Gastrocnemius medialis (tissue), 4 donors: Measurements from ENCODE around the gene ZNF300.

Experiments
- POLR2A ChIP-seq, 2 donors: fragments of 450-650 bp; IDR thresholded peaks; one replicate each; pipeline ENCODE4 v1.6.1; 2017; ENCODE audit warnings: antibody characterized with exemption in 2 of 2, mild to moderate bottlenecking in 2 of 2, moderate library complexity in 2 of 2
- TF ChIP-seq, protein P1 (sequence below), 5 experiments: fragments of 450-650 bp in 3 of 5; fragments of 200-600 bp in 2 of 5; sonication (generic) in 2 of 5; IDR thresholded peaks in 4 of 5; conservative IDR thresholded peaks in 1 of 5; 1 replicate in 4 of 5; 2 replicates in 1 of 5; pipeline ENCODE4 v1.5.1; 2016 to 2019; ENCODE audit warnings: antibody characterized with exemption in 5 of 5, mild to moderate bottlenecking in 3 of 5, moderate library complexity in 3 of 5

- TF ChIP-seq, protein P1, sequence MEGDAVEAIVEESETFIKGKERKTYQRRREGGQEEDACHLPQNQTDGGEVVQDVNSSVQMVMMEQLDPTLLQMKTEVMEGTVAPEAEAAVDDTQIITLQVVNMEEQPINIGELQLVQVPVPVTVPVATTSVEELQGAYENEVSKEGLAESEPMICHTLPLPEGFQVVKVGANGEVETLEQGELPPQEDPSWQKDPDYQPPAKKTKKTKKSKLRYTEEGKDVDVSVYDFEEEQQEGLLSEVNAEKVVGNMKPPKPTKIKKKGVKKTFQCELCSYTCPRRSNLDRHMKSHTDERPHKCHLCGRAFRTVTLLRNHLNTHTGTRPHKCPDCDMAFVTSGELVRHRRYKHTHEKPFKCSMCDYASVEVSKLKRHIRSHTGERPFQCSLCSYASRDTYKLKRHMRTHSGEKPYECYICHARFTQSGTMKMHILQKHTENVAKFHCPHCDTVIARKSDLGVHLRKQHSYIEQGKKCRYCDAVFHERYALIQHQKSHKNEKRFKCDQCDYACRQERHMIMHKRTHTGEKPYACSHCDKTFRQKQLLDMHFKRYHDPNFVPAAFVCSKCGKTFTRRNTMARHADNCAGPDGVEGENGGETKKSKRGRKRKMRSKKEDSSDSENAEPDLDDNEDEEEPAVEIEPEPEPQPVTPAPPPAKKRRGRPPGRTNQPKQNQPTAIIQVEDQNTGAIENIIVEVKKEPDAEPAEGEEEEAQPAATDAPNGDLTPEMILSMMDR (IDR thresholded peaks at IDR 0.05 in 4 of 5, conservative IDR thresholded peaks at IDR 0.05 in 1 of 5): no peak
- TF ChIP-seq POLR2A (IDR thresholded peaks at IDR 0.05): no peak
These were observed 7.6 kb upstream of the ZNF300 start for GRCh38 chr5:150912312-150912814.
